IPS DF 4.7 (cell line): ENCODE data around the gene ZMYND19.
"Not testable (repeated sequence)": the region's sequence is repeated elsewhere in the genome, so short reads cannot be mapped to it uniquely, and the experiment has no call there.

Experiments
- DNase-seq: peaks from one replicate; pipeline ENCODE4 v3.0.0-alpha.2; 2013; ENCODE audit warnings: low spot score; ENCODE audit errors: extremely low read depth

The ZMYND19 gene

GRCh38 chr9:137589441-137590122 is 730 bp downstream of the ZMYND19 start:
- no peak for DNase-seq

GRCh38 chr9:137588891-137589290 is 1.4 kb downstream of the ZMYND19 start:
- DNase-seq: no peak

GRCh38 chr9:137588311-137588710 is 2.0 kb downstream of the ZMYND19 start:
- DNase-seq: no peak

GRCh38 chr9:137586854-137587253 is 3.5 kb downstream of the ZMYND19 start:
- DNase-seq: no peak

GRCh38 chr9:137583957-137584356 is 6.4 kb downstream of the ZMYND19 start:
- DNase-seq: no peak

GRCh38 chr9:137583347-137583746 is 7.0 kb downstream of the ZMYND19 start:
- no peak for DNase-seq

GRCh38 chr9:137582286-137582860 is 7.9 kb downstream of the ZMYND19 start:
- no peak for DNase-seq

GRCh38 chr9:137581361-137582285 is 8.7 kb downstream of the ZMYND19 start:
- no peak for DNase-seq

GRCh38 chr9:137580954-137581322 is 9.4 kb downstream of the ZMYND19 start:
- DNase-seq: no peak

GRCh38 chr9:137580209-137580953 is 9.9 kb downstream of the ZMYND19 start:
- DNase-seq: no peak

GRCh38 chr9:137579259-137579604 is 11.1 kb downstream of the ZMYND19 start:
- no peak for DNase-seq

GRCh38 chr9:137578518-137579258 is 11.6 kb downstream of the ZMYND19 start, which contains the start of gene DPH7:
Gene DPH7 (minus strand): TSS chr9:137578925. CDS start chr9:137578777, 148 bp downstream.
- DNase-seq: peak; percentile 69

- DNase-seq: no peak
Measured at GRCh38 chr9:137575716-137576411, 14.4 kb downstream of the ZMYND19 start.

- no peak for DNase-seq
Measured at GRCh38 chr9:137575364-137575715, 15.0 kb downstream of the ZMYND19 start.

GRCh38 chr9:137574192-137574591 is 16.1 kb downstream of the ZMYND19 start:
- DNase-seq: no peak

- no peak for DNase-seq
Measured at GRCh38 chr9:137570566-137570965, 19.7 kb downstream of the ZMYND19 start.

- no peak for DNase-seq
Measured at GRCh38 chr9:137569609-137570203, 20.6 kb downstream of the ZMYND19 start.

- DNase-seq: not testable (repeated sequence)
Measured at GRCh38 chr9:137568445-137568844, 21.9 kb downstream of the ZMYND19 start.

- DNase-seq: no peak
Measured at GRCh38 chr9:137564817-137565411, 25.4 kb downstream of the ZMYND19 start.
